Measurements from ENCODE around the gene IDI2.

Gene IDI2

GRCh38 chr10:971150-971542 is 54.5 kb downstream of the IDI2 start:
- H3K9me3 ChIP-seq (ENCODE audit: control insufficient read depth, low read length): no peaks in the 10 kb centered on the region
- no peaks in the 10 kb centered on the region for H3K4me1 ChIP-seq (ENCODE audit: control insufficient read depth, insufficient read depth, low read length)
- no peaks in the 10 kb centered on the region for H3K36me3 ChIP-seq (ENCODE audit: control insufficient read depth, insufficient read depth, low read length)
- H3K27ac ChIP-seq (ENCODE audit: insufficient read depth, low read depth, low read length, poor library complexity, severe bottlenecking): no peak overlapping the region
- no peaks in the 10 kb centered on the region for H3K27me3 ChIP-seq (ENCODE audit: control insufficient read depth, insufficient read depth, low read length, poor library complexity, severe bottlenecking)
- no peak overlapping the region for H3K4me3 ChIP-seq (ENCODE audit: insufficient read depth, low read depth, low read length)
- WGBS, 2 experiments: 95% methylated on average over 3 to 4 of the region's 4 CpGs

GRCh38 chr10:970311-971149 is 55.1 kb downstream of the IDI2 start:
- H3K36me3 ChIP-seq (ENCODE audit: control insufficient read depth, insufficient read depth, low read length): no peaks in the 10 kb centered on the region
- H3K4me1 ChIP-seq (ENCODE audit: control insufficient read depth, insufficient read depth, low read length): no peaks in the 10 kb centered on the region
- 79 to 81% methylated on average over 14 of the region's 14 CpGs for WGBS, 2 experiments
- H3K9me3 ChIP-seq (ENCODE audit: control insufficient read depth, low read length): no peaks in the 10 kb centered on the region
- no peak overlapping the region for H3K27ac ChIP-seq (ENCODE audit: insufficient read depth, low read depth, low read length, poor library complexity, severe bottlenecking)
- H3K4me3 ChIP-seq (ENCODE audit: insufficient read depth, low read depth, low read length): no peak overlapping the region
- H3K27me3 ChIP-seq (ENCODE audit: control insufficient read depth, insufficient read depth, low read length, poor library complexity, severe bottlenecking): no peaks in the 10 kb centered on the region

GRCh38 chr10:969473-970150 is 56.0 kb downstream of the IDI2 start:
- Histone ChIP-seq H3K9me3 (ENCODE audit: control insufficient read depth, low read length) (no peaks in the 10 kb centered on the region), H3K27me3 (ENCODE audit: control insufficient read depth, insufficient read depth, low read length, poor library complexity, severe bottlenecking) (no peaks in the 10 kb centered on the region), H3K4me3 (ENCODE audit: insufficient read depth, low read depth, low read length) (no peak overlapping the region), H3K36me3 (ENCODE audit: control insufficient read depth, insufficient read depth, low read length) (no peaks in the 10 kb centered on the region), H3K27ac (ENCODE audit: insufficient read depth, low read depth, low read length, poor library complexity, severe bottlenecking) (no peak overlapping the region), H3K4me1 (ENCODE audit: control insufficient read depth, insufficient read depth, low read length) (no peaks in the 10 kb centered on the region)
- WGBS, 2 experiments: 85 to 88% methylated on average over 15 of the region's 15 CpGs

Measured in ectodermal cell (in vitro differentiated cells).